GM18909 (cell line): ENCODE measurements around the gene ZNF91.
"Not testable (repeated sequence)": the region's sequence is repeated elsewhere in the genome, so short reads cannot be mapped to it uniquely, and the experiment has no call there.

Experiments
- ATAC-seq: cut with Tn5 transposase; IDR thresholded peaks from one replicate; pipeline ENCODE4 v1.9.1; 2021; ENCODE audit warnings: mild to moderate bottlenecking; ENCODE audit not compliant: unreplicated experiment, poor library complexity

The ZNF91 gene

DNA sequence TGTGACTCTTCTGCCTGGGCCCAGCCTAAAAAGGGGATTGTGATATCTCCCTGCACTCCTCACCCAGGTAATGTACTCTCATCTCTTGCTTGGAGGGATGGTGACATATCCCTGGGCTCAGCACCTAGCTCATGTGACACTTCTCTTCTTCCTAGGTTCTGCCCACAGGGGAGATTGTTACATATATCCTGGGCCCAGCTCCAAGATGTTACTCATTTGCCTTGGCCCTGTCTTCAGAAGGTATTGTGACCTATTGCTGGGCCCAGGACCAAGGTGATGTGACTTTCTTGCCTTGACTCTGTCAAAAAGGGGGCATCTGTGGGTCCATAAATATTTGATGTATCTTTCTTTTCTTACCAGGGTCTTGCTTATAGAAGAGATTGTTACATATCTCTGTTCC is 73.9 kb downstream of the ZNF91 start:
- not testable (repeated sequence) for ATAC-seq

DNA sequence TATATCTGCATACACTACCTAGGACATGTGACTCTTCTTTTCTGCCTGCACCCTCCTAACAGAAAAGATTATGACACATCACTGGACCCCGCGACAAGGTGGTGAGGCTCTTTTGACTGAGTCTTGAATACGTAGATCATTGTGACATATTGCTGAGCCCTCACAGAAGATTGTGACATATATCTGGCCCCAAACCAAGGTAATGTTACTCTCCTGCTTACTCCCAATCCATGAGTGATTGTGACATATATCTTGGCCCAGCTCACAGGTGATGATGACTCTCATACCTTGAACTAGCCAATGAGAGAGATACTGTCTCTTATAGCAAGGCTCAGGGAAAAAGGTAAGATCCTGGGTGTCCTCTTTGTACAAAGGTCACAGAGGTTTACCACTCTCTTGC is 75.7 kb downstream of the ZNF91 start:
- not testable (repeated sequence) for ATAC-seq

DNA sequence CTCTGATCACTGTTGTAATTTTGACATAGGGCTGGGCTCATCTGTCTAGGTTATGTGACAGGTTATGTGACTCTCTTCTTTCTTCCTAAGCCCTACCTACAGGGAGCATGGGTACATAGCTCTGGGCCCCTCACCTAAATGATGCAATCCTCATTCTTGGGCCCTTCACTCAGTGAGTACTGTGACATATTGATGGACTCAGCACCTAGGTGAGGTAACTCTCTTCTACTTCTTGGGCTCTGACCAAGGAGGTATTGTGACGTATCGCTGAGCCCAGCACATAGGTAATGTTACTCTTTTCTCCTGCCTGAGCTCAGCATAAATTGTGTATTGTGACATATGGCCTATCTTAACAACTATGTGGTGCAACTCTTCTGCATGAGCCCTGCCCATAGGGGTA is 76.3 kb downstream of the ZNF91 start:
- ATAC-seq = not testable (repeated sequence)

DNA sequence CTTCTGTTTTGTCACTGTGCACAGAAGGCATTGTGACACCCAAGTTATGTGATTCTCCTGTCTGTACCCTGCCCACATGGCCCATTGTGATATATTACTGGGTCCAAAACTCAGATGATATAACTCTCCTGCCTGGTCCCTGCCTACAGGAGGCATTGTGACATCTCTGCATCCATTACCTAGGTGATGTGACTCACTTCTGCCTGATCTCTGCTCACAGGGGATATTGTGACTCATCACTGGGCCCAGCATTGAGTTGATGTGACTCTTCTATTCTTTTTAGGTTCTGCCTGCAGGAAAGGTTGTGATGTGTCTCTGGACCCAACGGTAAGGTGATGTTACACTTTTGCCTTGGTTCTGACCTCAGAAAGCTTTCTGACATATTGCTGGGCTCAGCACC is 77.1 kb downstream of the ZNF91 start:
- ATAC-seq = no peak

DNA sequence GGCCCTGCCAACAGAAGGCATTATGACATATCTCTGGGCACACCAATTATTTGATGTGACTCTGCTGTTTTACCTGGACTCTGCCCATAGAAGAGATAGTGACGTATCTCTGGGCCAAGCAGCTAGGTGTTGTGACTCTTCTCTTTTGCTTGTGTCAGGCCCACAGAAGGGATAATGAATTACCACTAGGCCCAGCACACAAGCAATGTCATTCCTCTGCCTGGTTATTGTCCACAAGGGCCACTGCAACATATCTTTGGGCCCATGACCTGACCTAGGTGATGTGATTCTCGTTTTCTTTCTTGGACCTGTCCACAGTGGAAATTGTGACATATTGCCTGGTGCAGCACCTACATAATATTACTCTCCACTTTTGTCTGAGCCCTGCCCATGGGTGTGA is 80.0 kb downstream of the ZNF91 start:
- ATAC-seq = no peak

DNA sequence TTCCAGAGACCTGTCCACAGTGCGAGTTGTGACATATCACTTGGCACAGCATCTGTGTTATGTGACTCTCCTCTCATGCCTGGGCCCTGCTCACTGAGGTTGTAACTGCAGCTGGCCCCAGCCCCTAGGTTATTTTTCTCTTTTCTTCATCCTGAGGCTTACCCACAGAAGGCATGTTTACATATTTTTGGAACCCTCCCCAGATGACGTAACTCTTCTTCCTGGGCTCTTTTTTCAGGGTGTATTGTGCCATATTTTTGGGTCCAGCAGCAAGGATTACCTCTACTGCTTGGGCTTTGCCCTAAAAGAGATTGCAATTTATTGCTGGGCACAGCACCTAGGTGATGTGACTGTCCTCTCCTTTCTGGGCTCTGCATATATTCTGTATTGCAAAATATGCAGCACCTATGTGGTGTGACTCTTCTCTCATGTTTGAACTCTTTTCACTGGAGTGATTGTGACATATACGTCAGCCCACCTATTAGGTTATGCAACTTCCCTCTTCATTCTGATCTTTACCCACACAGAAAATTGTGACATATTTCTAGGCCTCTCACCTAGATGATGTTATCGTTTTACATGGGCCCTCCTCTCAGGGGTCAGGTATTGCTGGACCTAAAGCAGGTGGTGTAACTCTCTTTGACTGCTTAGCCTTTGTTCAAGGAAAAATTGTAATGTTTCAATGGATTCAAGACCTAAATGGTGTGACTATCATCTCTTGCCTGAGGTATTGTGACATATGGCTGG is 80.6 kb downstream of the ZNF91 start:
- no peak for ATAC-seq

DNA sequence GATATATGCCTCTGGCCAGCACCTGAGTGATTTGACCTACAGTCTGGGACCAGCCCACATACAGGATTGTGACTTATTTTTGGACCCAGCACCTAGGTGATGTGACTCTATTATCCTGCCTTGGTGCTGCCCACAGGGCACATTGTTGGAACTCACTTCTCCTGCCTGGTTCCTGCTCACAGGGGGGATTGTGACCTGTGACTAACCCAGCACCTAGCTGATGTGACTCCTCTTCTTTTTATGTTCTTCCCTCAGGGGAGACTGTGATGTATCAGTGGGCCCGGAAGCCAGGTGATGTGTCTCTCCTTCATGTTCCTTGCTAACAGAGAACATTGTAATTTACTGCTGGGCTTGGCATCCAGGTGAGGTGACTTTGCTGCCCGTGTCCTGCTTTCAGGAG is 82.1 kb downstream of the ZNF91 start:
- ATAC-seq = no peak

DNA sequence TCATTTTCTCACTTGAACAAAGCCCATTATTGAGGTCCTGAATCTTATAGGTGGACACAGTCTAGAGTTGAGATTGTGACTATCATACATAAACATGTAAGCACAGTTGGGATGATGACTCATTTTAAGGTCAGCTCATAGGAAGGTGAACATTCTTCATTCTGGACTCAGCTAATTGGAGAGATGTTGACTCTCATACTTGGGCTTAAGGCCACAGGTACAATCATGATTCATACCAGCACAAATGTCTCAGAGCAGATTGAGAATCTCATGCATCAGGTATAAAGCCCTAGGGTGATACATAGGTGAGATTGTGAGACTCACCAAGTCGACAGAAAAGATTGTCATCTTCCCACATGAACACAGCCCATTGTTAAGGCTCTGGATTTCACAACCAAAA is 82.8 kb downstream of the ZNF91 start:
- ATAC-seq = no peak

DNA sequence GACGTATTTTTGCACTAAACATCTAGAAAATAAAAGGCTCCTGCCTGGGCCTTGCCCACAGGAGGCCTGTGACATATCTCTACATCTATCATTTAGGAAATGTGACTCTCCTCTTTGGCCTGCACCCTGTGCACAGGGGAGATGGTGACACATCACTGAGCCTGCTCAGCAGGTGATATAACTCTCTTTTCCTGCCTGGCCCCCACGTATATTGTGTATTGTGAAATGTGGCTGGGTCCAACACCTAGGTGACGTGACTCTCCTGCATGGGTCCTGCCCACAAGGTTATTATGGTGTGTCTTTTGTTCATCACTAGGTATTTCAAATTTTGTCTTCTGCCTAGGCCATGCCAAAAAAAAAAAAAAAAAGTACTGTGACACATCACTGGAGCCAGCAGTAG is 83.7 kb downstream of the ZNF91 start:
- no peak for ATAC-seq

DNA sequence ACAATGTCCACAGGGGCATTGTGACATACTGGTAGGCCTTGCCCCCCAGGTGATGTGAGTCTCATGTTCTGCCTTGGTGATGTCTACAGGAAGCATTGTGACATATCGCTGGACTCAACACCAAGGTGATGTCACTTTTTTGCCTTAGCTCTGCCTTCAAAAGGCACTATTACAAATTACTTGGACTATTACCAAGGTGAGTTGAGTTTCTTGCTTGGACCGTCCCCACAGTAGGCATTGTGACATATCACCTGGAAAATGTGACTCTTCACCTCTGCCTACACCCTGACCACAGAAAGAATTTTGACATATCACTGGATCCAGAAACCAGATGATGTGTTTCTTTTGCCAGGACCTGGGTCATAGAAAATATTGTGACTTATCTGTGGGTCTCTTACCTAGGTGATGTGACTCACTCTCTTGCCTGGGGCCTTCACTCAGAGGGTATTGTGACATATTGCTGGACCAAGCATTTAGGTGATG is 84.5 kb downstream of the ZNF91 start:
- ATAC-seq = no peak

DNA sequence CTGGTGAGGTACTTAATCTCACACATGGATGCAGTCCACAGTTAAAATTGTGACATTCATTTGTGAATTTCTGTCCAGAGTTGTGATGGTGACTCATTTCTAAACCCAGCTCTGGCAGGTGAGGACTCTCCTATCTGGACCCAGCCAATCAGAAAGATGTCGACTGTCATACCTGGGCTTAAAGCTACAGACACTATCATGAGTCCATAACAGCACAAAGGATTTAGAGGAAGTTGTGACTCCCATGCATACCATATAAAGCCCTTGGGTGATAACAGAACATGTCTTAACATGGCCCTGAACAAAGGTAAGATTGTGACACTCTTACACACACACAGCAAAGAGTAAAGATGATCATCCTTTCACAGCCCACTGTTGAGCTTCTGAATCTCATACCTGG is 85.3 kb downstream of the ZNF91 start:
- no peak for ATAC-seq

DNA sequence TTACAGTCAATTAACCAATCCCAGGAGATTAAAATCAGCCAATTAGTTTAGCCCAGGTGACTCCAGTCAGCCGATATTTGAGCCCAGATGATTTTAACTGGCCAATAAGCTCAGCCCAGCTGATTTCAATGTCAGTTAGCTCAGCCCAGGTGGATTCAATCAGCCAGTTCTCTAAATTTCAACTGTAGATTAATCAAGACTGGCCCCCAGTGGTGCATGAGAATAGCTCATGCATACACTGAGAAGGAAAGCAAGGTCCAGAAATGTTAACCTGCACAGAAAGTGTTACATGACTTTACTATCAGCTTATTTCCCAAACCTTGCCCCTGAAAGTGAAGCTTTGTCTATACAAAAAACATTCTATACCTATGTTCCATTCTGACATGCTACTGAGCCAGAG is 89.7 kb downstream of the ZNF91 start:
- ATAC-seq = no peak

DNA sequence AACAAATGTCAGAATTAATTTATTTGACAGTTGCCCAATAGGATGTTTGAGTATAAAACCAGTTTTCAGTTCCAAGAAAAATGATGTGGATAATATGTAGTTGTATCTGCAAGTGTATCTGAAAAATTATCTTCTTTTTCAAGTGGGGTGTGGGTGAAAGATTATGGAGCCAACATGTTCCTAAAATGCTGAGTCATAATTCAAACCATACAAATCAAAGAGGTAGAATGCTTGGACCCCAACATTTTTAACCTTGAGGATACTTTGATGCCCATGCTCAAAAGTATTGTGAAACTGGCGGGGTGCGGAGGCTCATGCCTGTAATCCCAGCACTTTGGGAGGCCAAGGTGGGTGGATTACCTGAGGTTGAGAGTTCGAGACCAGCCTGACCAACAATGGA is 91.0 kb downstream of the ZNF91 start:
- ATAC-seq = no peak

DNA sequence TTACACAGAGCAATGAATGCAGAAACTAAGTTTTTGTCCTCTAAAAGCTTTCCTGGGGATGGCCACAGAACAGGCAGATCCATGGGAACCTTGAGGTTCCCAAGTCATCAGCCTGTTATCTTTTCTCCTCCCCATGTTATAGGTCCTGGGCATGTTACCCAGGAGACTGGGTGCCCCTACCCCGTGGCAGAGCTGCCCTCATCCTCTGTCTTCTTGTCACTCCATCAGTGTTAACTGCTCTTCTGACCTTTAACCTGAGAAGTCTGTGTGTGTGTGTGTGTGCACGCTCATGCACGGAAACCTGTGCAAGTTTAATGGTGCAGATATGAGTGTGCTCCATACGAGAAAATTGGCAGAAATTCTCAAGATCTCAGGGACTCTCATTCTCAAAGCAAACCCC is 101.1 kb downstream of the ZNF91 start:
- ATAC-seq = no peak

DNA sequence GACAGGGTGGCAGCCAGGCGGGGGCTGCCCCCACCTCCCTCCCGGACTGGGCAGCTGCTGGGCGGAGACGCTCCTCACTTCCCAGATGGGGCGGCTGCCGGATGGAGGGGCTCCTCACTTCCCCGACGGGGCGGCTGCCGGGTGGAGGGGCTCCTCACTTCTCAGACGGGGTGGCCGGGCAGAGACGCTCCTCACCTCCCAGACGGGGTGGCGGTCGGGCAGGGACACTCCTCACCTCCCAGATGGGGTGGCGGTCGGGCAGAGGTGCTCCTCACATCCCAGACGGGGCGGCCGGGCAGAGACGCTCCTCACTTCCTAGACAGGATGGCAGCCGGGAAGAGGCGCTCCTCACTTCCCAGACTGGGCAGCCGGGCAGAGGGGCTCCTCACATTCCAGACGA is 105.3 kb downstream of the ZNF91 start:
- not testable (repeated sequence) for ATAC-seq
